Suppressor macrophage treated with lipopolysaccharide for 4 hours (primary cell): ENCODE measurements around the gene ZNF488.

Experiments used
- DNase-seq: peaks from one replicate; pipeline ENCODE4 v3.0.0-alpha.2; 2020

The ZNF488 gene

DNA sequence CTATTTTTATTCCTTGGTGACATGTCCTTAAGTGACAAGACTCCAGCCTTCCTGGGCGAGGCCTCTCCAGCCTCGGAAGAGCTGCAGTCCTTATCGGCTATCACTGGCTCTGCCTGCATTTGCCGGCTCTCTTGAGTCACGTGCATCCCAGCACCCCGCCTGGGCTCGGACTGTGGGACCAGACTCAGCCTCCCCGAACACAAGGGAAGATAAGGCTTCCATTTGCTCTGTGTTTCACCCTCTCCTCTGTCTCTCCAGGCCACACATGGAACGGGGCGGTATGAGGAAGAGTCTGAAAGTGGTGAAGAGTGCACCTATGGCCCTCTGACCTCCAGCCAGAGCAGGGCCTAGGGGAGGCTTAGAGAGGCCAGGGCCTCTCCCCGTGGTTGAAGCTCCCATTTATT, 57.2 kb downstream of the ZNF488 start:
- no peak for DNase-seq

DNA sequence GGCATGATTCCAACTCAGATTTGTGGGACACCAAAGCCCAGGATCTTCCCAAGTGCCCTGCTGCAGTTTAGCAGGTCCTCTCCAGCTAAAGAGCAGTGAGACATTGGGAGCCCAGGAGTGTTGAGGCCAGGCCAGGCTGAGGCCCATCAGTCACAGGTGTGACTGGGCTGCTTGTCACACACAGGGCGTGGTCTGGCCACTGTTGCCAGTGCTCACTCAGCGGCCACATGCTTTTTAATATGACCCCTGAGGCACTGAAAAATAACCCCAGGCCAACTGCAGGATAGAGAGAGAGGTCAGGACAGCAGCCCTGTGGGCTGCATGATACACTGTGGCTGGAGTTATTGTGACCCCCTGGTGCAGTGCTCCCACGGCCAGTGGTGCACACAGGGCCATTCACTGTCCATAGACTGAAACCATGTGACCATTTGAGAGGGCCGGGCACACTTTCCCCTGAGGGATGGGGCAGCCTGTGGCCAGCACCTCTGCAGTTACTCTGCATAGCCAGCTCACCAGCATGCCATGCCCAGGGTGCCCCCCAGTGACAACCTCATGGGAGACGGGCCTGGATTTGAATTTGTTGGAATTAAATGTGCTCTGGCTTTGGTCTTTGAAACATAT, 57.7 kb downstream of the ZNF488 start:
- DNase-seq = no peak

DNA sequence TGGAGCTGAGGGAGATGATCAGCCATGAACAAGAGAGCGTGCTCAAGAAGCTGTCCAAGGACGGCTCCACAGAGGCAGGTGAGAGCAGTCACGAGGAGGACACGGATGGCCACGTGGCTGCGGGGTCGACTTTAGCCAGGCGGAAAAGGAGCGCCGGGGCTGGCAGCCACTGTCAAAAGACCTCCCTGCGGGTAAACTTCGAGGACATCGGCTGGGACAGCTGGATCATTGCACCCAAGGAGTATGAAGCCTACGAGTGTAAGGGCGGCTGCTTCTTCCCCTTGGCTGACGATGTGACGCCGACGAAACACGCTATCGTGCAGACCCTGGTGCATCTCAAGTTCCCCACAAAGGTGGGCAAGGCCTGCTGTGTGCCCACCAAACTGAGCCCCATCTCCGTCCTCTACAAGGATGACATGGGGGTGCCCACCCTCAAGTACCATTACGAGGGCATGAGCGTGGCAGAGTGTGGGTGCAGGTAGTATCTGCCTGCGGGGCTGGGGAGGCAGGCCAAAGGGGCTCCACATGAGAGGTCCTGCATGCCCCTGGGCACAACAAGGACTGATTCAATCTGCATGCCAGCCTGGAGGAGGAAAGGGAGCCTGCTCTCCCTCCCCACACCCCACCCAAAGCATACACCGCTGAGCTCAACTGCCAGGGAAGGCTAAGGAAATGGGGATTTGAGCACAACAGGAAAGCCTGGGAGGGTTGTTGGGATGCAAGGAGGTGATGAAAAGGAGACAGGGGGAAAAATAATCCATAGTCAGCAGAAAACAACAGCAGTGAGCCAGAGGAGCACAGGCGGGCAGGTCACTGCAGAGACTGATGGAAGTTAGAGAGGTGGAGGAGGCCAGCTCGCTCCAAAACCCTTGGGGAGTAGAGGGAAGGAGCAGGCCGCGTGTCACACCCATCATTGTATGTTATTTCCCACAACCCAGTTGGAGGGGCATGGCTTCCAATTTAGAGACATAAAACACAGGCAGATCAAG, 58.5 kb downstream of the ZNF488 start:
- no peak for DNase-seq

DNA sequence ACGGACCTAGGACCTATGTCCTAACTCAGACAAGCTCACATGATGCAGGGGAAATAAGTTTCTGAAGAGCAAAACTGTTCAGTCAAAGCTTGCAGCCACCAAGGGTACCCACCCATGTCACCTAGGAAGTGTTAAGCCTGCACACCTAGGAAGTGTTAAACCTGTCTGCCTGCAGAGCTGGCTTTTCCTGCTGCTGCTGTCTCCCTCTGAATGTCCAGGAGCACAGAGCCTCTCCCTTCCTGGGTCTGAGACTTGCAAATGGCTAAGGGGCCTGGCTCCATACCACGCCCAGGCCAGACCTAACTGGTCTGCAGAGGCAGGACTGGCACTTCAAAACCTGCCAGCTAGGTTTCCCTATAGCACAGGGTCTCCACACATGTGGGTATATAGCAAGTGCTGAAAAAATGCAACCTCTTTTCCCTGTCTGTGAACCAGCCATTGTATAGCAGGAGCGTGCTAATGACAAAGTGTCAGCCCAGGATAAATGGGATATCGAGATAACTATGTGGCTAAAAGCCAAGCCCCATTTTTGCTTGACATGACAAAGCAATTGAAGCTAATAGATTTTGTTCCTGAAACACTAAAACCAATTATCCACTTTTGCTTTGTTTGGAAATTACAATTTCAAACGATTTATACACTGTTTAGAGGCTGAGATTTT, 60.3 kb downstream of the ZNF488 start:
- DNase-seq = no peak

DNA sequence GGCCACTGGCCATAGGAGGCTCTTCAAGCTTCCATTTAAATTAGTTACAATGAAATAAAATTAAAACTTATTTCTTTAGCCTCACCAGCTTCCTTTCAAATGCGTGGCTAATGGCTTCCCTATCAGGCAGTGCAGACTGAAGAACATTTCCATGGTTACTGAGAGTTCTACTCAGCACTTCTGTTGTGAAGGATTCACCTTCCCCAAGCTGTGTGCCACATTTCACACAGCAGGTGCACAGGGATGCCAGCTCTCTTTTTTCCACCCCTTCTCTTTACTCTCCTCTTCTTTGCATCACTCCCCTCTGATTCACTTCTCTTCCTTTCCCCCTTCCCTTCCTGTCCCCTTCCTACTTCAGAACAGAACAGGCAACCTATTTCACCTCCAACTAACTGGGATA, 61.0 kb downstream of the ZNF488 start:
- no peak for DNase-seq

DNA sequence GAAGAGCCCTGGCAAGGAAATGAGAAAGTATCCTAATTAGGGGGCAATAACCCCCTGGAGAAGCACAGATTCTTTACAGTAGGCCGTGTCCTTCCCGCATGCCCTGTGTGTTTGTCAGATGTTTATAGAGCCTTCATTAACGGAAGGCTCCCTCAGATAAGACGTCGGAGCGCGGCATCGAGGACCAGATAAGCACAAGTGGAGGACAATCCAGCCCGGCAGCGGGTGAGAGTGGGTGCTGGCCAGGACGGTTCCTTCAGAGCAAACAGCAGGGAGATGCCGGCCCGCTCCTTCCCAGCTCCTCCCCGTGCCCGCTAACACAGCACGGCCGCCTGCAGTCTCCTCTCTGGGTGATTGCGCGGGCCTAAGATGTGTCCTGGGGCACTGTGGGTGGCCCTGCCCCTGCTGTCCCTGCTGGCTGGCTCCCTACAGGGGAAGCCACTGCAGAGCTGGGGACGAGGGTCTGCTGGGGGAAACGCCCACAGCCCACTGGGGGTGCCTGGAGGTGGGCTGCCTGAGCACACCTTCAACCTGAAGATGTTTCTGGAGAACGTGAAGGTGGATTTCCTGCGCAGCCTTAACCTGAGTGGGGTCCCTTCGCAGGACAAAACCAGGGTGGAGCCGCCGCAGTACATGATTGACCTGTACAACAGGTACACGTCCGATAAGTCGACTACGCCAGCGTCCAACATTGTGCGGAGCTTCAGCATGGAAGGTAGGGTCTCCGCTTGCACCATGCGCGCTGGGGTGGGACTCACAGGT, 61.6 kb downstream of the ZNF488 start, which contains the start of gene GDF2:
GDF2 (plus strand) TSS at position 155 of the 762 bp plus-strand sequence; CDS start at position 370, 215 bp downstream.
- no peak for DNase-seq

DNA sequence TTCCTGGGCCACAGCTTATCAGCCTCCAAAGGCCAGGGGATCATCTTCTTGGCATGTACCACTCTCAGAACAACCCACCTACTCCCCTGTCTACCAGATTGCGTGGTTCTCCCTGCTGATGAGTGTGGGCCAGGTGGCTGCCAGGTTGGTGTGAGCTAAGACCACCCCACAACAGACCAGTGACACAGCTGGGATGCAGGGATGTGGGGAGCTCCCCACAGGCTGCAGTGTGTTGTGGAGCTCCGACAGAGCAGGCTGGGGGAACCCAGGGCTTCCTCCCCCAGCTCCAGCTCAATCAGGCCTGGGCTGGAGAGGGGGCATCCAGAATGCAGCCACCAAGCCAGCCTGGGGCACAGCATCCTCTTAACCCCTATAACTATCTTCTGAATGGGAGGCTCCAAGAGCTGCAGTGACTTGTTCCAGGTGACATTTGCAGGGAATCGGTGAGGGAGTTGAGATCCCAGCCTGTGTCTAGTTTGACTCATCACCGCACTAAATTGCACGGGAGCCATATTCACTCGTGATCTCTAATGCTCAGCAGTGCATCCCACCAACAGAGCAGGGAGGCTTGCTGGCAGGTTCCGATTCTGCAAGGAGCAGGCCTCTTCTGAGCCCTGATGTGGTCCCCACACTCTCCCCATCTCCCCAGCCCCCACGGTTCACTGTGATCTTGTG, 62.4 kb downstream of the ZNF488 start:
- no peak for DNase-seq

DNA sequence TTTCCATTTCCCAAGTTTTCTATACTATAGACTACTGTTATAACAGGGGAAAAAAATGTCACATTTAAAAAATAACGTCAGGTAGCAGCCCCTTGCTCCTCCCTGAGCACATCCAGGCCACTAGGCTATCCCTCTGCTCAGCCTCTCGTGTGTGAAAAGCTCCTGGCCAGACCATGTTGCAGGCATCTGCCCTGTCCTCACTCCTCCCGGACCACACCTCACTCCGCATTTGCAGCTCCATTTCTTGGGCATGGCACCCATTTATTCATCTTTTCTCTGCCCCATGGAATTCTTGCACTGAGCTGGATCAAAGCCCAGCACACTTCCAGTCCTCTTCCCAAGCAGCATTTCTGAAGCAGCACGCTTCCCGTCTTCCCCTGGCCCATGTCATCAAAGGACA, 63.3 kb downstream of the ZNF488 start:
- DNase-seq = no peak

DNA sequence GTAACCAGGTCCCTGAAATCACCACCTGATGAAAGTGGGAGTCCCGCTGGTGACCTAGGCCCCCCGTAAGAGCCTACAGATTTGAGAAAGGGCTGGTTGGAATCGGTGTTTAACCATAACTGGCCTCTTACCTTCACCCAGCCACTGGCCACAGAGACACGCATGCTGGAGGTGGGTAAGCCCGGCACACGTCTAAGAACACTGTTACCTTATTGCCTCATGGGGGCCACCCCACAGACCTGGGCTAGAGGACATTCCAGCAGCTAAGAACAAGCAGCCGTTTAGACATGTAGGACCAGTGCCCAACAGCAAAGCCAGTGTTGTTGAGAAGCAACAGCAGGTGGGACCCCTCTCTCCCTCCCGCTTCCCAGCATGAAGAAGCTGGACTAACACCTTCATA, 64.3 kb downstream of the ZNF488 start:
- DNase-seq = no peak

DNA sequence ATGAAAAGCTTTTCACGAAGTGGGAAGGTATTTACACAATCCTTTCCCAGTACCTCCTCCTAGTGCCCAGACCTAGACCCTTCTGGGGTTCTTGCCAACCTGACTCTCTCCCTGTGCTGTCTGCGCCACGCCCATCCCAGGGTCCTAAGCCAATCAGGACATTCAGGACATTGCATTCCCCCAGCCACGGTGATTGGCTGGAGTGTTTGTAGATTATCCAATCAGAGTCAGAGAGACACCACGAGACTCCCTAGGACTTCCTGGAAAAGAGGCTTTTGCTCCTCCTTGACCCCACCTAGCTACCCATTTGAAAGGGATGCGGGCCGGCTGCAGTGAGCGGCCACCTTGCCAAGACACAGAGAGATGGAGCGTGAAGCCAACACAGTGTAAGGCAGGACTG, 65.4 kb downstream of the ZNF488 start:
- DNase-seq = no peak

DNA sequence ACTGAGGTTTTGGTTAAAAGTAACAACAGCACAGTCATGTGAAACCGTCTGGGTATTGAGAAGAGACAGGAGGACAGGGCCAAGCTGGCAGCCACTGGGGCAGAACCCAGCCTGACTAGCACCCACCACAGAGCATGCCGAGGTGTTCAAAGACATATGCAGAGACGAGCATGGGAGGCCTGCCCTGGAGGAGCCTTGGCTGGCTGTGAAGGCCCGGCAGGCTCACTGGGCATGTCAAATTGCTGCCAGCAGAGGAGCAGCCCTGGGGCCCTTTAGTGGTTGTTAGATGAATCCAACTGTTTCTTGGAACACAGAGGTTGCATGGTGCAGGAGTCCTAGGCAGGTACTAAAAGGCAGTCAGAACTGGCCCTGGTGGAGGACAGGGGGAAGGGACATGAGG, 66.8 kb downstream of the ZNF488 start:
- DNase-seq = no peak

DNA sequence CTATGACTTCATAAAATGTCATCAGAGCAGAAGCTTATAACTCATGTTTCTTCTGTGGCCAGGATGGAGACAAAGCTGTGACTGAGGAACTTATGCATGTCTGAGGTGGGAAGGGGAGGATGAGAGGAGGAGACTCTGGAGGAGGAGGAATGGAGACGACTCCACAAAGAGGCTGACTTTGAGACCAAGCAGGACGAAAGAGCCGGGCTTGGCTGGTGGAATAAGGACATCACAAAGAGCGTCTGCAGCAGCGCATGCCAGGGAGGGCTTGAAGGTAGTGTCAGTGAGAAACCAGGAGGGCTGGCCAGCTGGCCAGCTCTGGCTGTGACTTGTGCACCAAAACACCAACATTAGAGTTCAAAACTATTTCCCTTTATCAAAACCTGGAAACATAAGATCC, 68.0 kb downstream of the ZNF488 start:
- no peak for DNase-seq
